Subcutaneous preadipocyte (primary cell): ENCODE data around the gene PLOD1. TPM values are rescaled to one million over a fixed set of nuclear protein-coding genes. Genes with fewer than 3 reads are reported as not detected.

ENCODE experiments used
- small RNA-seq: library from RNA; depleted of rRNA; stranded (forward); fragments of <200 nt; gene quantifications from one replicate; pipeline ENCODE3, GENCODE V24; 2012
- total RNA-seq: library from RNA; depleted of rRNA; stranded (reverse); fragments of >200 nt; gene quantifications from 2 replicates; pipeline ENCODE4 v1.2.3, GENCODE V29; 2012

The PLOD1 gene
- 221 and 251 TPM in 2 replicates for total RNA-seq

DNA sequence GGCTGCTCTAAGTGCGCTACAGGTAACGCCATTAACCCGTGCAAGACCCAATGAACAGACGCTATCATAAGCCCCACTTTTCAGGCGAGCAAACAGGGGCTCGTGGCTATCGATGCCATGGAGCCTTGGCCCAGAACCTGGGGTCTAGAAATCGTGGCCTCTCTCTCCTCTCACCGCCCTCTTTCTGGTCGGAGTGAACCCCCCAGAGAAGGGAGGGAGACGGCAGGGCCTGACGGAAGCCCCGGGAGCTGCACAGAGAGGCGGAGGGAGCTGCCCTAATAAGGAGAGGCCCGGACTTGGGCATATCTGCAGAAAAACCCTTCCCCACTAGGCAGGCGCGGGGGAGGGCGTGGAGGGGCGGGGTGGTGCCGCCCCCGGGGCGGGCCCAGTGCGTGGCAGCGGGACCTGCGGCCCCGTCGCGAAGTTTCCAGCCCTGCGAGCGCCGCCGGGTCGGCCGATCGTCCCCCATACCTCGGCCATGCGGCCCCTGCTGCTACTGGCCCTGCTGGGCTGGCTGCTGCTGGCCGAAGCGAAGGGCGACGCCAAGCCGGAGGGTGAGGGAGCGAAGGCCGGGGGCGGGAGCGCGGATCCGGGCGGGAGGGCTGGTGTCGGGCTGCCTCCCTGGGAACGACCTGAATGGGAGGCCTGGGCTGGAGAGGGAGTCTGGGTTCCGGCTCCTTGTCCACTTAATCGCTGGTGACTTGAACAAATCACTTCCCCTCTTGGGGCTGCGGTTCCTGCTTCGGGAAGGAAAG lies at the start of gene PLOD1:
Gene PLOD1 (plus strand): TSS at position 416 of the 755 bp plus-strand sequence. CDS start 63 bp downstream, at position 479.

DNA sequence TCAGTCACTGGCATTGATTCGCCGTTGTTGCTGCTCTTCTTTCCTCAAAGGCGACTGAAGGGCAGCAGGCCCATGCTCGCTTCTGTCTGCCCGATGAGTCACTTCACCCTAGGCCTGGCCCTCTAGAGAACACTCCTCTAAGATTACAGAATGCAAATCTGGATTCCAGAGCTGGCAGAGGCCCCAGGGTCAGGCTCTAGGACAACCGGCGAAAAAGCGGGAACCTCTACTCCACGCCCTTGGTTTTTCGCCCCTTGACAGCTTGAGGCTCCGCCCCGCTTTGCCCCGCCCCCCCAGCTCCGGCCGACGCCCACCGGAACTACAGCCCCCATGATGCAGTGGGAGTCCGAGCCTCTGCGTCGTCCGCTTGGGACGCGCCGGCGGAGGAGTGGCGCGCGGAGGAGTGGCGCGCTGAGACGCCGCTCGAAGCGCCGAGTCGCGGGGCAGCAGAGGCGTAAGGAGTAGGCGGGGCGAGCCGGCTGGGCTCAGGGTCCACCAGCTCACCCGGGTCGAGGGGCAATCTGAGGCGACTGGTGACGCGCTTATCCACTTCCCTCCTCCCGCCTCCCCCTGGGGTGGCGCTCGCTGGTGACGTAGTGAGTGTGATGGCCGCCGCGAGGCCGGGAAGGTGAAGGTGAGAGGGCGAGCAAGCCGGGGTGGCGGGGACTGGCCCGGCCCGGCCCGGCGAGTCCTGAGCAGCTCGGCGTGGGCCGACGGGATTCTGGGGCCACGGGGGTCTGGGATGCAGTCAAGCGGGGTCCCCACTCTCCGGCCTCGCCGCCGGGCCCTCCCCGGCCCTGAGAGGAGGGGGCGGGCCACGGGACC lies 45.5 kb downstream of the PLOD1 start, which contains the start of gene MFN2:
Gene MFN2 (plus strand): TSS at position 594 of the 825 bp plus-strand sequence. CDS start 8,725 bp downstream, outside the sequence.

Small RNA genes lying within 50 kb of the gene (small RNA-seq; reads per million reads assigned to genes)
- gene AL096840.1 (not detected), gene RF00019 (not detected), gene RNU5E-4P (30.5 reads per million, percentile 97 among the genes with 10 or more reads in this experiment)

Other genes with a start within 250 kb of the PLOD1 start
- under 0.01 TPM in 2 replicates for gene DRAXIN, start 243.0 kb upstream of the PLOD1 start, total RNA-seq
- 34.2 and 45.6 TPM in 2 replicates for gene AGTRAP, start 198.6 kb upstream of the PLOD1 start, total RNA-seq
- gene C1orf167, start 172.5 kb upstream of the PLOD1 start, total RNA-seq: not detected in 2 replicates
- gene MTHFR, start 128.8 kb upstream of the PLOD1 start, total RNA-seq: 26.6 and 32.0 TPM in 2 replicates
- gene CLCN6, start 128.5 kb upstream of the PLOD1 start, total RNA-seq: 15.1 and 23.7 TPM in 2 replicates
- gene NPPA, start 86.9 kb upstream of the PLOD1 start, total RNA-seq: not detected in 2 replicates
- not detected in 2 replicates for gene NPPB, start 75.8 kb upstream of the PLOD1 start, total RNA-seq
- 49.6 and 58.6 TPM in 2 replicates for gene KIAA2013, start 8.3 kb upstream of the PLOD1 start, total RNA-seq
- 47.4 and 61.6 TPM in 2 replicates for gene MFN2, start 45.7 kb downstream of the PLOD1 start, total RNA-seq
- 23.1 and 24.4 TPM in 2 replicates for gene MIIP, start 84.8 kb downstream of the PLOD1 start, total RNA-seq
- gene TNFRSF8, start 128.6 kb downstream of the PLOD1 start, total RNA-seq: under 0.01 TPM in 1 of 2 replicates, not detected in the other
- gene TNFRSF1B, start 232.3 kb downstream of the PLOD1 start, total RNA-seq: 16.5 and 21.7 TPM in 2 replicates